Measurements from ENCODE around the gene DUSP15.

DUSP15 gene

GRCh38 chr20:31859998-31860380, 10.3 kb downstream of the DUSP15 start:
- no peak for DNase-seq

GRCh38 chr20:31859266-31859997, 10.9 kb downstream of the DUSP15 start:
- DNase-seq = no peak

- DNase-seq = no peak
These were observed 11.6 kb downstream of the DUSP15 start for GRCh38 chr20:31858760-31859083.

GRCh38 chr20:31857861-31858759, 12.2 kb downstream of the DUSP15 start:
- no peak for DNase-seq

GRCh38 chr20:31856516-31856915, 13.8 kb downstream of the DUSP15 start:
- no peak for DNase-seq

GRCh38 chr20:31853481-31853880, 16.8 kb downstream of the DUSP15 start:
- no peak for DNase-seq

GRCh38 chr20:31851240-31851955, 18.9 kb downstream of the DUSP15 start:
- no peak for DNase-seq

GRCh38 chr20:31849306-31849930, 20.9 kb downstream of the DUSP15 start:
- DNase-seq = no peak

GRCh38 chr20:31848088-31848999, 22.0 kb downstream of the DUSP15 start:
- no peak for DNase-seq

GRCh38 chr20:31846793-31847138, 23.6 kb downstream of the DUSP15 start:
- no peak for DNase-seq

GRCh38 chr20:31845300-31845863, 24.9 kb downstream of the DUSP15 start, which contains the start of gene FOXS1:
TSS of gene FOXS1 (minus strand) at chr20:31845604. CDS start at chr20:31845542, 62 bp downstream.
- DNase-seq = no peak

GRCh38 chr20:31844737-31845299, 25.5 kb downstream of the DUSP15 start:
- DNase-seq = no peak

GRCh38 chr20:31843881-31844280, 26.4 kb downstream of the DUSP15 start:
- no peak for DNase-seq

GRCh38 chr20:31843288-31843687, 27.0 kb downstream of the DUSP15 start:
- DNase-seq = no peak

GRCh38 chr20:31842471-31843157, 27.7 kb downstream of the DUSP15 start:
- DNase-seq = no peak

GRCh38 chr20:31841928-31842327, 28.4 kb downstream of the DUSP15 start:
- no peak for DNase-seq

GRCh38 chr20:31840906-31841816, 29.2 kb downstream of the DUSP15 start:
- no peak for DNase-seq

- DNase-seq = no peak
These were observed 30.4 kb downstream of the DUSP15 start for GRCh38 chr20:31839782-31840487.
